Liver (tissue), 9 donors: ENCODE measurements around the gene RASAL1. TPM values are rescaled to one million over a fixed set of nuclear protein-coding genes. Genes with fewer than 3 reads are reported as not detected.

Experiments used
- DNase-seq: peaks from one replicate; pipeline ENCODE4 v3.0.0-alpha.2; 2017; ENCODE audit warnings: low spot score
- H3K27ac ChIP-seq, 2 donors: one replicate each; pipeline ENCODE4 v1.7.0; 2013; ENCODE audit warnings: inconsistent platforms in 2 of 2, low read length in 2 of 2, control low read depth in 1 of 2, low read depth in 1 of 2, mild to moderate bottlenecking in 1 of 2
- H3K27me3 ChIP-seq, 4 donors: one replicate each; pipeline versions ENCODE4 v1.6.1 to v1.7.0; 2013; ENCODE audit warnings: low read length in 3 of 4, inconsistent platforms in 1 of 4, mild to moderate bottlenecking in 1 of 4, moderate library complexity in 1 of 4; ENCODE audit not compliant: control insufficient read depth in 4 of 4, insufficient read depth in 4 of 4
- H3K36me3 ChIP-seq, 4 donors: one replicate each; pipeline versions ENCODE4 v1.6.1 to v1.7.0; 2013; ENCODE audit warnings: low read length in 3 of 4, mild to moderate bottlenecking in 3 of 4, low read depth in 1 of 4, moderate library complexity in 1 of 4; ENCODE audit not compliant: control insufficient read depth in 4 of 4, insufficient read depth in 3 of 4
- H3K4me1 ChIP-seq, 4 donors: one replicate each; pipeline versions ENCODE4 v1.6.1 to v1.7.0; 2013; ENCODE audit warnings: low read length in 3 of 4, mild to moderate bottlenecking in 3 of 4, moderate library complexity in 1 of 4; ENCODE audit not compliant: control insufficient read depth in 4 of 4, insufficient read depth in 4 of 4
- H3K4me3 ChIP-seq, 3 donors: one replicate each; pipeline versions ENCODE4 v1.6.1 to v1.7.0; 2013; ENCODE audit warnings: low read length in 3 of 3, control low read depth in 1 of 3, low read depth in 1 of 3, mild to moderate bottlenecking in 1 of 3
- H3K9ac ChIP-seq, 2 donors: one replicate each; pipeline ENCODE4 v1.7.0; 2013; ENCODE audit warnings: low read length in 2 of 2, mild to moderate bottlenecking in 2 of 2, moderate library complexity in 2 of 2, control low read depth in 1 of 2, low read depth in 1 of 2
- H3K9me3 ChIP-seq, 4 donors: one replicate each; pipeline versions ENCODE4 v1.6.1 to v1.7.0; 2013; ENCODE audit warnings: low read length in 3 of 4; ENCODE audit not compliant: control insufficient read depth in 4 of 4
- ATF3 ChIP-seq: IDR thresholded peaks from 2 replicates; pipeline ENCODE4 v1.6.1; 2016; ENCODE audit warnings: antibody characterized with exemption
- CTCF ChIP-seq: fragments of 150-350 bp; IDR thresholded peaks from 2 replicates; pipeline ENCODE4 v1.5.1; 2017; ENCODE audit warnings: improper control_type of control experiment, low read depth, low read length; ENCODE audit not compliant: missing input control
- EGR1 ChIP-seq, 2 donors: IDR thresholded peaks; 2 replicates each; pipeline ENCODE4 v1.6.1; 2016 to 2018; ENCODE audit warnings: antibody characterized with exemption in 2 of 2, low read depth in 2 of 2
- FOXA1 ChIP-seq: IDR thresholded peaks from 2 replicates; pipeline ENCODE4 v1.6.1; 2016; ENCODE audit warnings: antibody characterized with exemption
- FOXA2 ChIP-seq: IDR thresholded peaks from 2 replicates; pipeline ENCODE4 v1.6.1; 2016; ENCODE audit warnings: antibody characterized with exemption
- GABPA ChIP-seq, 2 donors: IDR thresholded peaks in 1 of 2; conservative IDR thresholded peaks in 1 of 2; 2 replicates each; pipeline ENCODE4 v1.6.1; 2016; ENCODE audit warnings: antibody characterized with exemption in 2 of 2, mild to moderate bottlenecking in 1 of 2, moderate library complexity in 1 of 2
- HNF4A ChIP-seq, 2 donors: conservative IDR thresholded peaks; 2 replicates each; pipeline ENCODE4 v1.6.1; 2016; ENCODE audit warnings: antibody characterized with exemption in 2 of 2, mild to moderate bottlenecking in 2 of 2
- HNF4G ChIP-seq: IDR thresholded peaks from 2 replicates; pipeline ENCODE4 v1.6.1; 2016; ENCODE audit warnings: antibody characterized with exemption
- JUND ChIP-seq, 2 donors: IDR thresholded peaks; 2 replicates each; pipeline ENCODE4 v1.6.1; 2016; ENCODE audit warnings: antibody characterized with exemption in 2 of 2
- MAX ChIP-seq: IDR thresholded peaks from 2 replicates; pipeline ENCODE4 v1.6.1; 2016; ENCODE audit warnings: antibody characterized with exemption
- NR2F2 ChIP-seq: IDR thresholded peaks from 2 replicates; pipeline ENCODE4 v1.6.1; 2016; ENCODE audit warnings: antibody characterized with exemption
- RAD21 ChIP-seq, 2 donors: IDR thresholded peaks; 2 replicates each; pipeline ENCODE4 v1.6.1; 2016; ENCODE audit warnings: antibody characterized with exemption in 2 of 2, mild to moderate bottlenecking in 2 of 2
- REST ChIP-seq: IDR thresholded peaks from 2 replicates; pipeline ENCODE4 v1.6.1; 2016; ENCODE audit warnings: antibody characterized with exemption, mild to moderate bottlenecking
- RXRA ChIP-seq, 2 donors: IDR thresholded peaks; 2 replicates each; pipeline ENCODE4 v1.6.1; 2017 to 2018; ENCODE audit warnings: antibody characterized with exemption in 2 of 2, mild to moderate bottlenecking in 1 of 2
- SP1 ChIP-seq: IDR thresholded peaks from 2 replicates; pipeline ENCODE4 v1.6.1; 2018; ENCODE audit warnings: antibody characterized with exemption, mild to moderate bottlenecking
- TAF1 ChIP-seq: conservative IDR thresholded peaks from 2 replicates; pipeline ENCODE4 v1.6.1; 2016; ENCODE audit warnings: antibody characterized with exemption, mild to moderate bottlenecking
- YY1 ChIP-seq: IDR thresholded peaks from 2 replicates; pipeline ENCODE4 v1.6.1; 2016; ENCODE audit warnings: antibody characterized with exemption, mild to moderate bottlenecking
- ZBTB33 ChIP-seq: IDR thresholded peaks from 2 replicates; pipeline ENCODE4 v1.6.1; 2016; ENCODE audit warnings: antibody characterized with exemption
- WGBS: extraction: QIAGEN DNeasy Blood & Tissue Kit; methylation state at CpG from one replicate; pipeline ENCODE4 v1.1.7; 2013; 5-methylcytosine and 5-hydroxymethylcytosine counted together
- polyA plus RNA-seq, 2 donors: library from polyadenylated mRNA; stranded (reverse) in 1 of 2; unstranded in 1 of 2; fragments of 200-250 nt in 1 of 2; fragments of >200 nt in 1 of 2; fragmentation: Nextera tagmentation in 1 of 2; extraction: Ambion mirVana in 1 of 2; gene quantifications; one replicate each; pipeline versions ENCODE4 v1.2.1 to v1.2.3, GENCODE V29; 2013 to 2015
- total RNA-seq, 2 donors: library from RNA; depleted of rRNA; stranded (reverse); fragments of >200 nt; gene quantifications; one replicate each; pipeline ENCODE4 v1.2.3, GENCODE V29; 2014
- donor health status: healthy.
- donor health status: healthy.
- donor health status: healthy.
- donor health status: healthy.
- donor health status: healthy.

RASAL1 gene
- total and polyA plus RNA-seq, 4 donors = 0.20 to 0.33 (median 0.26) TPM

- no peak for TF ChIP-seq NR2F2
- no peak for TF ChIP-seq TAF1
These were observed 2.5 kb downstream of the RASAL1 start (continued) for GRCh38 chr12:113133036-113133435.

- TF ChIP-seq CTCF (no peak), GABPA (IDR thresholded peaks at IDR 0.05 in 1 of 2, conservative IDR thresholded peaks at IDR 0.05 in 1 of 2) (no peak), RXRA (IDR thresholded peaks at IDR 0.05) (no peak), HNF4G (no peak)
- no peaks in the 10 kb centered on the region for H3K36me3 ChIP-seq
- no peak overlapping the region for H3K4me3 ChIP-seq
- peaks cover 0 to 5% (median 1%) of the 10 kb centered on the region in 4 donors for H3K27me3 ChIP-seq
- no peak overlapping the region for H3K27ac ChIP-seq
- WGBS = 86% methylated on average over 1 of the region's 1 CpG
- no peak for DNase-seq
- no peaks in the 10 kb centered on the region for H3K9me3 ChIP-seq
- H3K9ac ChIP-seq = no peak overlapping the region
- peaks cover 0 to 4% (median 3%) of the 10 kb centered on the region in 4 donors for H3K4me1 ChIP-seq
These were observed 4.0 kb downstream of the RASAL1 start for GRCh38 chr12:113131556-113131955.

- WGBS = 65% methylated on average over 18 of the region's 18 CpGs
- no peaks in the 10 kb centered on the region for H3K9me3 ChIP-seq
- TF ChIP-seq REST (no peak), NR2F2 (no peak), YY1 (no peak), EGR1 (IDR thresholded peaks at IDR 0.05; ENCODE audit: low read depth in 2 of 2) (no peak), FOXA1 (no peak), RAD21 (IDR thresholded peaks at IDR 0.05) (no peak), RXRA (IDR thresholded peaks at IDR 0.05) (no peak), HNF4G (no peak), FOXA2 (no peak), ZBTB33 (no peak), GABPA (IDR thresholded peaks at IDR 0.05 in 1 of 2, conservative IDR thresholded peaks at IDR 0.05 in 1 of 2) (no peak), JUND (IDR thresholded peaks at IDR 0.05) (no peak), ATF3 (no peak), SP1 (no peak), TAF1 (no peak), HNF4A (conservative IDR thresholded peaks at IDR 0.05) (no peak), CTCF (no peak), MAX (no peak)
- H3K27me3 ChIP-seq = peaks cover 0 to 5% (median 0%) of the 10 kb centered on the region in 4 donors
- peaks cover 0 to 4% (median 2%) of the 10 kb centered on the region in 4 donors for H3K4me1 ChIP-seq
- H3K9ac ChIP-seq = no peak overlapping the region
- no peaks in the 10 kb centered on the region for H3K36me3 ChIP-seq
- H3K27ac ChIP-seq = no peak overlapping the region
- DNase-seq = no peak
- H3K4me3 ChIP-seq = no peak overlapping the region
These were observed 5.0 kb downstream of the RASAL1 start for GRCh38 chr12:113130457-113131135.
